ENCODE measurements around the gene CXCL1.

DNA sequence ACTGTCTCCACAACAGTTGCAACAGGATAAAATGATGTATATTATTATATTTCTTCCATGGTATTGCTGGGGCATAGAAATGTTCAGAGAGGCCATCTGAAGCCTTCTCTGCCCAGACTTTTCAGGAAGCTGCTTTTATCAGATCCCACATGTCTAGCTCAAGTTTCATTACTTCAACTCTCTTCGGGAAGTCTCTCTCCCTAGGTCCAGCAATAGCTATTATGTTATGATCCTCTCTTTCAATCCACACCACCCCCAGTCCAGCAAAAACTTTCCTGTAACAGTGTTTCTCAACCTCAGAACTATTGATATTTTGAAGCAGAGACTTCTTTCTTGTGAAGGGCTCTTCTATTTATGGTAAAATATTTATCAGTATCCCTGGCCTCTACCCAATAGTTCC is 44.9 kb downstream of the CXCL1 start:
- TF ChIP-seq POLR2A (IDR thresholded peaks at IDR 0.05): no peak
- TF ChIP-seq, protein P1, sequence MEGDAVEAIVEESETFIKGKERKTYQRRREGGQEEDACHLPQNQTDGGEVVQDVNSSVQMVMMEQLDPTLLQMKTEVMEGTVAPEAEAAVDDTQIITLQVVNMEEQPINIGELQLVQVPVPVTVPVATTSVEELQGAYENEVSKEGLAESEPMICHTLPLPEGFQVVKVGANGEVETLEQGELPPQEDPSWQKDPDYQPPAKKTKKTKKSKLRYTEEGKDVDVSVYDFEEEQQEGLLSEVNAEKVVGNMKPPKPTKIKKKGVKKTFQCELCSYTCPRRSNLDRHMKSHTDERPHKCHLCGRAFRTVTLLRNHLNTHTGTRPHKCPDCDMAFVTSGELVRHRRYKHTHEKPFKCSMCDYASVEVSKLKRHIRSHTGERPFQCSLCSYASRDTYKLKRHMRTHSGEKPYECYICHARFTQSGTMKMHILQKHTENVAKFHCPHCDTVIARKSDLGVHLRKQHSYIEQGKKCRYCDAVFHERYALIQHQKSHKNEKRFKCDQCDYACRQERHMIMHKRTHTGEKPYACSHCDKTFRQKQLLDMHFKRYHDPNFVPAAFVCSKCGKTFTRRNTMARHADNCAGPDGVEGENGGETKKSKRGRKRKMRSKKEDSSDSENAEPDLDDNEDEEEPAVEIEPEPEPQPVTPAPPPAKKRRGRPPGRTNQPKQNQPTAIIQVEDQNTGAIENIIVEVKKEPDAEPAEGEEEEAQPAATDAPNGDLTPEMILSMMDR (IDR thresholded peaks at IDR 0.05): no peak
